ENCODE data around the gene NHLRC2.
A peak's percentile ranks its signal among the peaks of the same experiment; 100 is the strongest.

The NHLRC2 gene

GRCh38 chr10:113897693-113898618 lies 43.5 kb downstream of the NHLRC2 start:
- intact Hi-C loops (cut with DNase I) = no loop called here
- DNase-seq = peak in 7 of 42 donors; percentile 7 to 49 (median 15)

GRCh38 chr10:113899952-113900598 lies 45.6 kb downstream of the NHLRC2 start:
- peak in 1 of 42 donors; percentile 38 for DNase-seq
- intact Hi-C loops (cut with DNase I) = no loop called here

- intact Hi-C loops (cut with DNase I) = no loop called here
- DNase-seq = no peak
These were observed 51.3 kb downstream of the NHLRC2 start for GRCh38 chr10:113905756-113906155.

DNA sequence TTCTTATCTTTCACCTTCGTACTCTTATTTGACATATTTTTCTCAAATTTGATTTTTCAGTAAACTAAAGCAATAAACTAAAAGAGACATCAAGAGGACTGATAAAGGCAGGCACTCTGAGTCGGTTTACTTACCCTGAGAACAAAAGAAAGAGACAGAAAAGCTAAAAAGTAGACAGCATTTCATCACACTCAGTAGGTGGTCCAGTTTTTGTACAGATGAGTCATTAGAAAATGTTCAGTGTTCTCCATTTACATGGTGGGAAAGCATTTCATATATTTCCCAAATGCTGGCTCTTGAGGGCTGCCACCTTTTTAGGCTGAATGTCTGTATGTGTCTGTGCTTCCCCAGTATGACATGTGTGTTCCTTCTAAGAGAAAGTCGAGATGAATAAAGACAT lies 52.7 kb downstream of the NHLRC2 start:
- intact Hi-C loops (cut with DNase I) = no loop called here
- DNase-seq = no peak

DNA sequence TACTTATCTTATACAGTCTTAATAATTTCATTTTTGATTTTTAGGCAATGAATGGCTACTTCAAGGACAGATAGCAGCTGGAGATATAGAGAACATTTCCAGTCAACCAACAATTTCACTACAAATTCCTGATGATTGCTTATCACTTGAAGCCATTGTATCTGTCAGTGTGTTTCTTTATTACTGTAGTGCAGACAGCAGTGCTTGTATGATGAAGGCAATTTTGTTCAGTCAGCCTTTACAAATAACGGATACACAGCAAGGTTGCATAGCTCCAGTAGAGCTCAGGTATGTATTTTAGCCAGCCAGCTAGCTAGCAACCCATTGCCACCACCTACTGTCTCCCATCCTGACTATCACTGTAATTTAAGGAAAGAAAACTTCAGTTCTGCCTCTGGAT lies 53.8 kb downstream of the NHLRC2 start:
- DNase-seq = no peak
- intact Hi-C loops (cut with DNase I) = no loop called here

DNA sequence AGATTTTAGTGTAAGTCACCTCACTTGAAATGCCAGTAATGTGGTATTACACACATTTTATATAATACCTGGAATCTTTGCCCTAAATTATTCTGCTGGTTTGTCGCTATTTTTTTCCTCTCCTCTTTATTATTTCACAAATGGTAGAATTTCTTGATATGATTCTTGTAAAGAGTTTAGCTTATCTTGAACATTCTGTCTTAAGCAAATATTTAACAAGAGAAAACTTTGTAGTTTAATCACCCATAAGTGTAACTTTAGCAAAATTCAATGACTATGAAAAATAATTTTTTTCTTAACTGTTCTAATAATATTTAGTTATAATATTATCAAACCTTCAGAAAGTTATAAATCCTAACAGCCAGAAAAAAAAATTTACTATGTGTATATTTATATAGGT lies 56.7 kb downstream of the NHLRC2 start:
- intact Hi-C loops (cut with DNase I) = no loop called here
- DNase-seq = no peak

DNA sequence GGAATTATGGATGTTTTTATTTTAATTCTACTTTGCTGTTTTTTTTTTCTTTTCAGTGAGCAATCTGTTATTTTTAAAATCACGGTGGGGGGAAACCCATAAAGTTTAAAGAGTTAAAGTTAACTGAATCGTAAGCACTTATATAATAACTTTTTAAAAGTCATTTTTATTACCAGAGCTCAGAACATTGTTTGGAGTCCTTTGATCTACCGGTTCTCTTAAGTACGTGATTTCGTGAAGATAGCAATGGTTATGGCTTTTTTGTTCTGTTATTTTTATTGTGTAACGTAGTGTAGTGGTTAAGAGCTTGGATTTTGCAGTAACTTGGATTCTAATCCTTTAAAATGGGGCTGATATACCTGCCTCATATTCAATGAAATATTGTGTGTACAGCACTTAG lies 57.4 kb downstream of the NHLRC2 start:
- intact Hi-C loops (cut with DNase I) = no loop called here
- no peak for DNase-seq

DNA sequence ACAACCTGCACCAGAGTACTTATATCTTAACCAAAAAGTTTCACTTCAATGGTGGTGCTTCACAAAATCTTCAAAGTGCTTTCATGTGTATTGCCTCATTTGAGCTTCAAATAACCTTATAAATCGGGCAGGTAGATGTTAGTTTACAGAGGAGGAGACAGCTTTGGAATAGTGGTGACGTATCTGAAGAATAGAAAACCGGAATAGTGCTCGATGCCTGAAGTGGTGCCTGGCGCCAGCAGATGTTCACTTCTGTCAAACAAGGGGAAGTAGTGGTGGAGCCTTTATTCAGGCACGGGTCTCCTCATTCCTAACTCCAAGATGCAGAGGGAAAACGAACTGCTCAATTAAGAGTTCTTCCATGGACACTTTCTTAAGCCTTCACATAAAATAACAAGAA lies 58.1 kb downstream of the NHLRC2 start:
- intact Hi-C loops (cut with DNase I) = no loop called here
- DNase-seq = no peak

DNA sequence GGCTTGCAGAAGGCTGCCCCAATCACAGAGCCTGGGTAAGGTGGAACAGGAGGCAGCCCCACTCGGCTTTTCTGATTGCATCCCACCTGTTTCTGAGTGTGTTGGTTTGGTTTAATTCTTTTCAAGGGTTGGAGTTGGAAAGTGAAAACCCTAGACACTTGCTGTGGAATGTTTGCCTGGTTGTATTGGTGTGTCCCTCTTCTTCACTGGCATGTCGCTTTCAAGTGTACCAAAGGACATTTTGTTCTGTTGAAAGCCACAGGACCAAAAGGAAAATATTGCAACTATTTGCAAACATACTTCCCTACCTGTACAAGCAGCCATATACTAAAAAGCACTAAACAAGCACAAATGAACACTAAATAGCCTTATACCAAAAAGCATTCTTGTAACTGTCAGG lies 60.5 kb downstream of the NHLRC2 start:
- DNase-seq = no peak
- intact Hi-C loops (cut with DNase I) = no loop called here

GRCh38 chr10:113915540-113915939 lies 61.1 kb downstream of the NHLRC2 start:
- no peak for DNase-seq
- intact Hi-C loops (cut with DNase I) = no loop called here

- no peak for DNase-seq
- intact Hi-C loops (cut with DNase I) = no loop called here
These were observed 61.6 kb downstream of the NHLRC2 start for GRCh38 chr10:113916053-113916452.

GRCh38 chr10:113917636-113918035 lies 63.2 kb downstream of the NHLRC2 start:
- intact Hi-C loops (cut with DNase I) = no loop called here
- DNase-seq = no peak

DNA sequence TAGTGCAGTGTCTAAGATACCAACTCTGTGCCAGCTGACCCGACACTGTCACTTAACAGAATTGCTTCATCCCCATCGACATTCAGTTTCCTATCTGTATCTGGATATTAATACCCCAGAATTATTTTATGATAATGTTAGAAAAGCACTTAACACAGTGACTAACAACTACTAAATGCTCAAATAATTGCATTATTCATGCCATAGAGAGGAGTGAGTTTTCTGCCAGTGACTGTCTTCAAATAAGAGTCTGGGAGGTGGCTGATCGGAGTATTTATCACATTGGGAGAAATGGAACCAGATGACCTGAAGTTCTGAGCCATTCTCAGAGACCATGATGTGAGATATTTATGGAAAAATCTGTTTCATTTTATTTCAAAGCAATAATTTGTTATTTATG lies 65.7 kb downstream of the NHLRC2 start:
- intact Hi-C loops (cut with DNase I) = no loop called here
- DNase-seq = no peak

DNA sequence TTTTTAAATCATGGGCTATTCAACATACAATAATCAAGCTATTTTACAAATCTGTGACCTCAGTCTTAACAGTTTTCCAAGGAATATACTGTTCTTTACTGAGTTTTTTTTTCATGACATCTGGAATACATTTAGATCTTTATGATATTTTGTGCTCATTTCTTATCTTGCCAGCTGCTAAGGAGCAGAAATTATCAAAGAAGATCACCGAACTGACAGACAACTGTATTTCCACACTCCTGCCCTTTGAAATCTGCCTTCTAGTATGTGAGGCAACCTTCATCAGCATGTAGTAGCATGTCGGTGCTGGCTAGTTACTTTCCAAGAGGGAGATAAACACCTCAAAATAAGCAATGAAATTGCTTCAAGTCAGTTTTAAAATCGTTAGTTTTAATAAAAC lies 66.4 kb downstream of the NHLRC2 start:
- intact Hi-C loops (cut with DNase I) = no loop called here
- no peak for DNase-seq

GRCh38 chr10:113921561-113922370 lies 67.3 kb downstream of the NHLRC2 start:
- peak in 2 of 42 donors; percentile 9 to 15 for DNase-seq
- intact Hi-C loops (cut with DNase I) = no loop called here

- intact Hi-C loops (cut with DNase I) = no loop called here
- DNase-seq = no peak
These were observed 68.5 kb downstream of the NHLRC2 start for GRCh38 chr10:113922787-113923570.

DNA sequence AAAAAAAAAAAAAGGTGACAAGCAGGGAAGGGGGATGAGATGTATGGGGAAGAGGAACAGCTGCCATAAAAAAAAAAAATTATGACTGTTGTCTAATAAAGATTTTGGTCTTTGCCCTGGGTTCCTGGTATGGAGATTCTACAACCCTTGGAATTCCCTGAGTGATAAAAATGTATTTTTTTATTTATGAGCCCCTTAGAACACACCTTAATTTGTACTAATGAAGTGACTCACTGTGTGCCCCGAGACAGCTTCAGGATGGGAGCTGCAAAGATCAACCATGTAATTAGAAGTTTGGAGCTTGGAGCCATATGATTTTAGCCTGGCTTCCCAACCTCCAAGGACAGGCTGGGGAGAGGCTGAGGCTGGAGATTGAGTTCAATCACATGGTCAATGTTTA lies 69.7 kb downstream of the NHLRC2 start:
- intact Hi-C loops (cut with DNase I) = no loop called here
- no peak for DNase-seq

DNA sequence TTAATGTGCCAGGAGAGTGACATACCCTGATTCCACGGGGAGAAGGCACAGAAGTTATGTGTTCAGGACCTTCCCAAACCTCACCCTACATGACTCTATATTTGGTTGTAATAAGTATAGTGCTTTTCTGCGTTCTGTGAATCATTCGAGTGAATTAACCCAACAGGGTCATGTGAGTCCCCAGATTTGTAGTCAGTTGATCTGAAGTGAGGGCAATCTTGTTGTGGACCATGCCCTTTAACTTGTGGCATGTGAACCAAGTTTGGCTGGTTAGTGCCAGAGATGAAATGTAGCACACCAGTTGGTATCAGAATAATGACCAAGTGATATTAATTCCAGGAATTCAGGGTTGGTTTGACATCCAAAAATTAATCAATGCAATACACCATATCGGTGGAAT lies 70.2 kb downstream of the NHLRC2 start:
- no peak for DNase-seq
- intact Hi-C loops (cut with DNase I) = no loop called here

DNA sequence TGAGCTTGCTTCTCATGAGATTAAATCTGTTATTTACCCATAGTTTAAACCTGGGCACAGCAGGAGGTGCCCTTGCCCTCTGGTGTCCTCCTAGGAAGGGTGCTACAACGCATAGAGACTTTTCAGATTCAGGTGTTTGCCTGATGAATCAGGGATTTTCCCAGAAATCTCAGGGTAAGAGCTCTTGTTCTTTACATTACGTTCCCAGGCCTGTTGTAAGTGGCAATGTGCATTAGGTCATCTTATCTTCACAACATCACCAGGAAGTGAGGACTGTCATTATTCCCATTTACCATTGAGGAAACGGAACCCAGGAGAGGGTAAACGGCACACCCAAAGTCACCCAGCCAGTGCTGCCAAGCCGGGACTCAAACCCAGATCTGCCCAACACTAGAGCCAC lies 73.0 kb downstream of the NHLRC2 start:
- intact Hi-C loops (cut with DNase I) = no loop called here
- DNase-seq = no peak
